Umbilical cord (tissue), 2 donors: ENCODE data around the gene CNOT11. TPM values are rescaled to one million over a fixed set of nuclear protein-coding genes. Genes with fewer than 3 reads are reported as not detected.

Source experiments
- DNase-seq: peaks from one replicate; pipeline ENCODE4 v3.0.0-alpha.2; 2015; ENCODE audit warnings: low spot score
- total RNA-seq: library from RNA; depleted of rRNA; stranded (reverse); fragments of >200 nt; gene quantifications from one replicate; pipeline ENCODE4 v1.2.3, GENCODE V29; 2014; ENCODE audit warnings: low replicate concordance; ENCODE audit not compliant: insufficient read depth

The CNOT11 gene
- total RNA-seq, 1 donor from 2014 or later = 26.5 TPM

GRCh38 chr2:101274142-101274541, 21.5 kb downstream of the CNOT11 start:
- no peak for DNase-seq

GRCh38 chr2:101277111-101277510, 24.4 kb downstream of the CNOT11 start:
- DNase-seq = no peak

DNA sequence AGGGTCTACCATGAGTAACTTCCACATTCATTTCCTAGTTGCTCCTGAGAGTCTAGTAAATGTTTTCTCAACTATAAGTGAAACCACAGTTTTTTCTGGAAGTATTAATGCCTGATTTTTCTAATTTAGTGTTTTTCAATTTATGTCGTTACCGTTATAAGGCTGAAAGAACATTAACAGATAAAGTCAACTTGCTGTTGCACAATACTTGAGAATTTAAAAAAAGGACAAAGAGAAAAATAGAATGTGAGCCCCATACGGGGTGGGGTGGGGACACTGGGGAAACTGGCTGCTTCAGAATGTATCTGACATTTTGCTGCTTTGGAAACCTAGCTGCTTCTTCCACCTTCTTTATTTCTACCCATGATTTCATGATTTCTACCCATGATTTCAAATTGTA, 26.2 kb downstream of the CNOT11 start:
- no peak for DNase-seq

GRCh38 chr2:101281482-101281881, 28.8 kb downstream of the CNOT11 start:
- DNase-seq = no peak

- DNase-seq = no peak
Measured at GRCh38 chr2:101282980-101283379, 30.3 kb downstream of the CNOT11 start.

GRCh38 chr2:101286684-101287083, 34.0 kb downstream of the CNOT11 start:
- DNase-seq = no peak

DNA sequence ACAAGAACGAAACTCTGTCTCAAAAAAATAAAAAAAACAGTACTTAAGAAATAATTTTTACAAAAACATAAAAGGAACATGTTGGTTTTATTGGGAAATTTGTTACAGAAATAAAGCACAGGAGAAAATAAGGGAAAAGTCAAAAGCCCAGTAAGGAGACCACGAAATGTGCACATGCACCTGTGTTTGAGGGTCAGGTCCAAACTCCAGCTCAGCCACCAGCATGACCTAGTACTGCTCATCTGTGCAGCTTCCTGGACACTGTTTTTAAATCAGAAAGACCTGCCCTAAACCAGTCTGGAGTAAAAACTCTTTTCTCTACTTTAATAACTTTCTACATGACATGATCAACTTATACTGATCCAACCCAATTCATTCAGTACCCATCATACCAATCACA, 34.6 kb downstream of the CNOT11 start:
- no peak for DNase-seq

GRCh38 chr2:101290711-101291110, 38.0 kb downstream of the CNOT11 start:
- DNase-seq = no peak

- DNase-seq = no peak
Measured at GRCh38 chr2:101291973-101292372, 39.3 kb downstream of the CNOT11 start.

DNA sequence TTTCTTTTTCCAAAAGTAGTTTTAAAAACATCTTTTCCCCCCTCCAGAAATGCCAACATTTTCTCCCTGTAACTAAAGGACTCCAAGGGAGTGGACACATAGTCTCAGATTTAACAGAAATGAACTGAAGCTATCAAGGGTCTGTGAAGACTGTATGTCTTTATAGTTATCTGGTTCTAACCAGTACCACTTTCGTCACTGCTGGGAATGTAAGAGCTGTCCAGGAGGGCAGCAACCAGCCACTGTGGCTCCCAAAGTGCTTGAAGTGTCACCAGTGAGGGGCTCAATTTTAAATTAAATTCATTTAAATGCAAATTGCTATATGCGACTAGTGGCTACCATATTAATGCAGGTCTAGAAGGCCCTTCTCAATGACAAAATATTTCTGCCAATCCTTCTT, 40.9 kb downstream of the CNOT11 start:
- no peak for DNase-seq

DNA sequence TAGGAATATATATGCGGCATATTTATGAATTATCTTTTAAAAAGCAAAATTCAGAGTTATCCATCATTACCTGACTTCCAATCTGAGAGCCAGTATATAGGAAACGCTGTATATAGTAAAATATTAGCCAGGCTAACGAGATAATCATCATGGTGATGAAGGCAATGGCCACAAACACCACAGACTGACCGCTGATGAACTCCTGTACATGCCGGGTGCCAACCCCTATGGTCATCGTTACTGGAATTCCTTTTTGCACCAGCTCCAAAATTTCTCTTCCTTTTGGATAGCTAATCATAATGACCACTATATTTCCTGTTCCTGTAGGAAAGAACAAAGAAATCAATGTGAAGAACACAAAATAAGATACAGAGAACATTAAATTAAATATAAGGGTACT, 42.2 kb downstream of the CNOT11 start:
- DNase-seq = no peak

GRCh38 chr2:101295895-101296294, 43.2 kb downstream of the CNOT11 start:
- no peak for DNase-seq

- DNase-seq = no peak
Measured at GRCh38 chr2:101296371-101296770, 43.7 kb downstream of the CNOT11 start.

DNA sequence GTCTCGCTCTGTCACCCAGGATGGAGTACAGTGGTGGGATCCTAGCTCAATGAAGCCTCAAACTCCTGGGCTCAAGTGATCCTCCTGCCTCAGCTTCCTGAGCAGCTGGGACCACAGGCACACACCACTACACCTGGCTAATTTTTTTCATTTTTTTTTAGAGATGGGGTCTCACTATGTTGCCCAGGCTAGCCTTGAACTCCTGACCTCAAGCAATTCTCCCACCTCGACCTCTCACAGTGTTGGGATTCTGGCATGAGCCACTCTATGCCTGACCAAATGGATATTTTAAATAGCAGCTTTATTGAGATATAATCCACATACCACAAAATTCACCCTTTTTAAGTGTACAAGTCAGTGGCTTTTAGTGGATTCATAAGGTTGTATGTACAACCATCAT, 44.7 kb downstream of the CNOT11 start:
- no peak for DNase-seq

DNA sequence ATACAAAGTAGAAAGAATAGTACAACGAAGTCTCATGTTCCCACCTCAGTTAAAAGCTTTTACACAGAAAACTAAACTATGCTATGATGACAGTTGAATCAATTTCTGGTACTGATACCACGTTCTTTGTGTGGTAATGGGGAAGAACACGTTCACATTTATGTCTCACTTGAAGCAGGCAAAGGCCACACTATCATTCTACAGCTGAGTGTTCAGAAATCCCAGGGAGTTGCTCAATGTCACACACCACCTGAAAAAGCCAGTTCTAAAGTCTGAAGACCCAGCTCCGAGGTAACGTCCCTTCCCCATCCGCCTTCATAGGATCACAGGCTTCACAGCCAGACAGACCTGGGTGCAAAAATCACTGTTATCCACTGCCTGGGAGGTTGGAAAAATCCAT, 46.9 kb downstream of the CNOT11 start:
- no peak for DNase-seq

DNA sequence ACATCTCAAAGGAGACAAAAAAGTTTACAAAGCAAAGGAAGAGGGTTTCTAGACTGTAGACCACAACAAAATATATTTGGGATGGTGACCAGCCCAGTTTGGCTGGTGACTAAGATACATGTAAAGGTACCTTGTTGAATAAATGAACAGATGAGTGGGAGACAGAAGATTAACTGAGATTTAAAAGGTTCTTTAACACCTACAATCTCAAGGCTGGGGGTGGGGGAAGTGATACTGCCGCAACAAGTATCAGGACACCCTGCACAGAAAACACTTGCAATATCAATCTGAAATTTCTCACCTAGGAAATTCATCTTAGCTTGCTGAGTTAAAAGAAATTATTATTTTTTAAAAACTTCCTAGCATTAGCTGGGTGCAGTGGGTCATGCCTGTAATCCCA, 47.5 kb downstream of the CNOT11 start:
- DNase-seq = no peak

DNA sequence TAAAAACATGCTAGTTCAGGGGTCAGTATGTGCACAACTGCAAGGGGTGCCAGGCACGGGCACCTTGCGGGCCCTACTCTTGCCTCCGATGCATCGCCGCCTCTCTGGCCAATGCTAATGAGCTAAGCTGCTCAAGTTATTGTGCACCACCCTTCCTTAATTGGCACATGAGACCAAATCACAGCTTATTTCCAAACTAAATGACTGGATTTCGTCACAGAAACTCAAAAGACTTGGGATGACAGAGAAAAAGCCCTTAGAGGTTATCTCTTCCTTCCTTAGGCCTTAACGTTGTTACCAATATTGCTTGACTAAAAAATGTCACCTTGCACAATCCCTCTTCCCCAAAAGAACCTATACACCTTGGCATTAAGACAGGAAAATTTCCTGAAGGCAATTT, 48.1 kb downstream of the CNOT11 start:
- no peak for DNase-seq

GRCh38 chr2:101302016-101302415, 49.3 kb downstream of the CNOT11 start:
- DNase-seq = no peak

DNA sequence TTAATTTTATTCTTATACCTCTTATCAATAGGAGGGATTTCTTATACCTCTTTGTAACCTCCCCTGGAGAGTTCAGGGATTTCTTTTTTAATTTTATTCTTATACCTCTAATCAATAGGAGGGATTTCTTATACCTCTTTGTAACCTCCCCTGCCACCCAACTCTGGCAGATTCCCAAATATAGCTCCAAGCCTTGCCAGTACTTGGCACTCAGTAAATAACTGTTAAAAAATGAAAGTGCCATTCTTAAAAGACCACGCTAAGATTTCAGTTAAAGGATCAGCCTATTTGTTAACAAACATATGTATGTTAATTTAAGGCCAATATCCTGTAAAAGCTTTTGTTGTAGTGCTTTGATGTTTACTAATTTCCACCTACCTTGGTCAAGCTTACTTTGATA, 51.0 kb downstream of the CNOT11 start:
- DNase-seq = no peak

DNA sequence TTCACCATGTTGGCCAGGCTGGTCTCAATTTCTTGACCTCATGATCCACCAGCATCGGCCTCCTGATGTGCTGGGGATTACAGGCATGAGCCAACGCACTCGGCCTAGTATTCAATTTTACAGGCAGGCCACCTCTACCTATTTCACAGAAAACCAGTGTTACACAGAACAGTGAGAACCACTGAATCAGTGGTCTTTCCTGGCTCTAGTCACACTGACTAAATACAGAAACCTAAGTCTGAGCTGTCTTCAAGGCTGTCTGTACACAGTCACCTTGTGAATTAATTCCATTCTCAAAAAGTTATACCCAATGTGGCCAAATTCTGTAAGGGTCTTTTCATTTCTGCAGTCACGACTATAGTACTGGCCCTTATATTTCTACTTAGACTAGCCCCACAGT, 52.3 kb downstream of the CNOT11 start:
- no peak for DNase-seq

GRCh38 chr2:101305492-101306078, 52.9 kb downstream of the CNOT11 start:
- DNase-seq = peak; percentile 71

- no peak for DNase-seq
Measured at GRCh38 chr2:101306410-101306809, 53.7 kb downstream of the CNOT11 start.

DNA sequence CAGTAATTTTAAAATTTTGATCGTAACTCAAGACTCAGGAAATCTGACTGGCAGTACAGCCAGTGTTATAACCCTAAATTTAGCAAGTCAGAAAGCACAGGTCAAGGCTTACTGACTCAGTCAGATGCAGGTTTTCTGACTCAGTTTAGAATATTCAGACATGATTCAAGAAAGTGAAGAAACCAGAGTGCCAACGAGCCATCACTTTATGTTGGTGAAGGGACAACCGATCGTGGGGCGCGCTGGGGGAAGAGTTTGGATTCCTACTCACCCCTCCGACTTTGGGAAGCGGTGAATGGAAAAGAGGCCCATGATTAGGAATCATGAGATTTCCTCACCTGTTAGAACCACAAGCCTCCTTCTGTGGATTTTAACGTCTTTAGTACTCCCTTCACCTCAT, 54.8 kb downstream of the CNOT11 start:
- DNase-seq = no peak

DNA sequence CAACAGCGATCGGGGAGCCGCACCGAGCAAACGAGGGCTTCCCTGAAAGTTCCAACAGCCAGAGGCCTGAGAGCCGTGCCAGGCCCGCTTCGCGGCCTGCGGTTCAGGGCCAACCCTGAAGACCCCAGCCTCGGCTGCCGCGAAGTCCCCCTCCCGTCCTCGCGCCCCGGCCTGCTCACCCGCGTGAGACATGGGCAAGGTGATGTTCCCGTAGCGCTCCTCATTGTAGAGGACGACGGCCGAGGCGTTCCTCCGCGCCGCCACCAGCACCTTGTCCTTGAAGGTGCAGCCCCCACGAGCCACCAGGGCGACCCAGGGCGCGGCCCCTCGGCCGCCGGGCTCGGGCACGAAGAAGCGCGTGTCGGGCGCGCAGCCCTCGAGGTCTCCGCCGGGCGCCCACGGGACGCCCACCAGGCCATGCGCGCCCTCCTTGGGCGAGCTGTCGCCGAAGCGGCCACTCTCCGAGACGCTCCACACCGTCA, 55.3 kb downstream of the CNOT11 start:
- DNase-seq = no peak
